Vagina (tissue), 2 donors: Measurements from ENCODE around the gene IL19. TPM values are rescaled to one million over a fixed set of nuclear protein-coding genes. Genes with fewer than 3 reads are reported as not detected.

Experiments used
- DNase-seq, 2 donors: peaks; one replicate each; pipeline ENCODE4 v3.0.0-alpha.2; 2017; ENCODE audit errors: extremely low spot score in 2 of 2
- H3K27ac ChIP-seq: fragments of 200-600 bp; sonication (generic); one replicate; pipeline ENCODE4 v1.5.1; 2019
- H3K27me3 ChIP-seq: fragments of 200-600 bp; sonication (generic); one replicate; pipeline ENCODE4 v1.5.1; 2019
- H3K36me3 ChIP-seq, 2 donors: fragments of 200-600 bp; sonication (generic); one replicate each; pipeline ENCODE4 v1.5.1; 2017 to 2019
- H3K4me1 ChIP-seq: fragments of 200-600 bp; sonication (generic); one replicate; pipeline ENCODE4 v1.5.1; 2019
- H3K4me3 ChIP-seq, 2 donors: fragments of 200-600 bp; sonication (generic); 1 replicate in 1 of 2; 2 replicates in 1 of 2; pipeline ENCODE4 v1.5.1; 2016 to 2019
- H3K9me3 ChIP-seq: fragments of 200-600 bp; sonication (generic); one replicate; pipeline ENCODE4 v1.5.1; 2019
- POLR2A ChIP-seq, 2 donors: fragments of 450-650 bp; IDR thresholded peaks; one replicate each; pipeline ENCODE4 v1.6.1; 2017; ENCODE audit warnings: antibody characterized with exemption in 2 of 2, mild to moderate bottlenecking in 2 of 2, moderate library complexity in 2 of 2
- POLR2AphosphoS5 ChIP-seq, 2 donors: sonication (generic); formaldehyde crosslinking; IDR thresholded peaks; one replicate each; pipeline ENCODE4 v1.9.0; 2017; ENCODE audit warnings: antibody characterized with exemption in 2 of 2, mild to moderate bottlenecking in 2 of 2, low read depth in 1 of 2; ENCODE audit not compliant: insufficient read depth in 1 of 2
- intact Hi-C: fragments of 100-400 bp; cut with DNase I; formaldehyde crosslinking; loops from one replicate; pipeline ENCODE4 v1.15.1; 2023
- total RNA-seq: library from RNA; depleted of rRNA; stranded (reverse); fragments of >200 nt; gene quantifications from one replicate; pipeline ENCODE4 v1.2.3, GENCODE V29; 2016
- TF ChIP-seq, protein P1 (sequence below), 3 experiments: fragments of 450-650 bp in 2 of 3; fragments of 200-600 bp in 1 of 3; sonication (generic) in 1 of 3; IDR thresholded peaks; one replicate each; pipeline ENCODE4 v1.5.1; 2017 to 2019; ENCODE audit warnings: antibody characterized with exemption in 3 of 3, mild to moderate bottlenecking in 2 of 3, moderate library complexity in 2 of 3

The IL19 gene
- total RNA-seq, 1 donor from 2014 or later, result not detected

- TF ChIP-seq, protein P1, sequence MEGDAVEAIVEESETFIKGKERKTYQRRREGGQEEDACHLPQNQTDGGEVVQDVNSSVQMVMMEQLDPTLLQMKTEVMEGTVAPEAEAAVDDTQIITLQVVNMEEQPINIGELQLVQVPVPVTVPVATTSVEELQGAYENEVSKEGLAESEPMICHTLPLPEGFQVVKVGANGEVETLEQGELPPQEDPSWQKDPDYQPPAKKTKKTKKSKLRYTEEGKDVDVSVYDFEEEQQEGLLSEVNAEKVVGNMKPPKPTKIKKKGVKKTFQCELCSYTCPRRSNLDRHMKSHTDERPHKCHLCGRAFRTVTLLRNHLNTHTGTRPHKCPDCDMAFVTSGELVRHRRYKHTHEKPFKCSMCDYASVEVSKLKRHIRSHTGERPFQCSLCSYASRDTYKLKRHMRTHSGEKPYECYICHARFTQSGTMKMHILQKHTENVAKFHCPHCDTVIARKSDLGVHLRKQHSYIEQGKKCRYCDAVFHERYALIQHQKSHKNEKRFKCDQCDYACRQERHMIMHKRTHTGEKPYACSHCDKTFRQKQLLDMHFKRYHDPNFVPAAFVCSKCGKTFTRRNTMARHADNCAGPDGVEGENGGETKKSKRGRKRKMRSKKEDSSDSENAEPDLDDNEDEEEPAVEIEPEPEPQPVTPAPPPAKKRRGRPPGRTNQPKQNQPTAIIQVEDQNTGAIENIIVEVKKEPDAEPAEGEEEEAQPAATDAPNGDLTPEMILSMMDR (IDR thresholded peaks at IDR 0.05), result no peak
- TF ChIP-seq POLR2AphosphoS5 (IDR thresholded peaks at IDR 0.05; ENCODE audit: insufficient read depth in 1 of 2, low read depth in 1 of 2) (no peak), POLR2A (IDR thresholded peaks at IDR 0.05) (no peak)
- Histone ChIP-seq H3K27me3 (no peaks in the 10 kb centered on the region), H3K4me1 (peaks cover 18% of the 10 kb centered on the region), H3K9me3 (no peaks in the 10 kb centered on the region), H3K27ac (no peak overlapping the region), H3K36me3 (peaks cover 2 to 31% of the 10 kb centered on the region in 2 donors), H3K4me3 (no peak overlapping the region)
- intact Hi-C loops, result loop anchor here (5.0 kb wide), 1 partner anchor 177 kb away; no protein-coding TSS in a partner anchor
- DNase-seq, result no peak
Observed at GRCh38 chr1:206735553-206736031, 35.0 kb upstream of the IL19 start.

GRCh38 chr1:206736878-206737728 is 33.5 kb upstream of the IL19 start:
- intact Hi-C loops, result loop anchor here (5.0 kb wide), 1 partner anchor 175 kb away; no protein-coding TSS in a partner anchor
- Histone ChIP-seq H3K4me3 (no peak overlapping the region), H3K36me3 (peaks cover 0 to 16% of the 10 kb centered on the region in 2 donors), H3K4me1 (peaks cover 18% of the 10 kb centered on the region), H3K27me3 (no peaks in the 10 kb centered on the region), H3K27ac (no peak overlapping the region), H3K9me3 (no peaks in the 10 kb centered on the region)
- TF ChIP-seq POLR2A (IDR thresholded peaks at IDR 0.05) (no peak), POLR2AphosphoS5 (IDR thresholded peaks at IDR 0.05; ENCODE audit: insufficient read depth in 1 of 2, low read depth in 1 of 2) (peak in 1 of 2 donors; percentile 39)
- no peak for DNase-seq

DNA sequence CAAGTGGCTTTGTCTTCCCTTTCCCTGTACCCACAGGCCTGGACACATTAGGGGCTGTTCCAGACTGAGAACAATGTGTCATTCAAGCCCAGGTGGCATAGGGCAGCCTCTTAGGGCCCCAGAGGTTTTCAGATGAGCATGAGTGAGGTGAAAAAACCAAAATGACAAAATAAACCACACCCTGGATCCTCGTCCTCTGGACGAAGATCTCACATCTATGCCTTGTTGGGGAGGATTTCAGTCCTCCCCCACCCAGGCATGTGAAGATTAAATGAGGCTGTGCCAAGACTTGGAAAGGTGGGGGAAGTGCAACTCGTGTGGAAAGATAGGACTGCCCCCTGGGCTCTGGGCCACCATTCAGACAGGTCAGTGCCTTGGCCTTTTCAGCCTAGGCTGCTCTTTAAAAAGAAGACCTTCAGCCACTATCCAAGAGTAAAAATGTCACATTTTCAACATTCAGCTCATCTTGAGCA is 32.8 kb upstream of the IL19 start:
- Histone ChIP-seq H3K27ac (no peak overlapping the region), H3K9me3 (no peaks in the 10 kb centered on the region), H3K4me3 (no peak overlapping the region), H3K27me3 (no peaks in the 10 kb centered on the region), H3K4me1 (peaks cover 18% of the 10 kb centered on the region), H3K36me3 (peaks cover 0 to 9% of the 10 kb centered on the region in 2 donors)
- TF ChIP-seq POLR2AphosphoS5 (IDR thresholded peaks at IDR 0.05; ENCODE audit: insufficient read depth in 1 of 2, low read depth in 1 of 2), result no peak
- TF ChIP-seq, protein P1 (IDR thresholded peaks at IDR 0.05), result no peak
- TF ChIP-seq POLR2A (IDR thresholded peaks at IDR 0.05), result no peak
- no peak for DNase-seq
- intact Hi-C loops, result loop anchor here (5.0 kb wide), 1 partner anchor 175 kb away; no protein-coding TSS in a partner anchor

DNA sequence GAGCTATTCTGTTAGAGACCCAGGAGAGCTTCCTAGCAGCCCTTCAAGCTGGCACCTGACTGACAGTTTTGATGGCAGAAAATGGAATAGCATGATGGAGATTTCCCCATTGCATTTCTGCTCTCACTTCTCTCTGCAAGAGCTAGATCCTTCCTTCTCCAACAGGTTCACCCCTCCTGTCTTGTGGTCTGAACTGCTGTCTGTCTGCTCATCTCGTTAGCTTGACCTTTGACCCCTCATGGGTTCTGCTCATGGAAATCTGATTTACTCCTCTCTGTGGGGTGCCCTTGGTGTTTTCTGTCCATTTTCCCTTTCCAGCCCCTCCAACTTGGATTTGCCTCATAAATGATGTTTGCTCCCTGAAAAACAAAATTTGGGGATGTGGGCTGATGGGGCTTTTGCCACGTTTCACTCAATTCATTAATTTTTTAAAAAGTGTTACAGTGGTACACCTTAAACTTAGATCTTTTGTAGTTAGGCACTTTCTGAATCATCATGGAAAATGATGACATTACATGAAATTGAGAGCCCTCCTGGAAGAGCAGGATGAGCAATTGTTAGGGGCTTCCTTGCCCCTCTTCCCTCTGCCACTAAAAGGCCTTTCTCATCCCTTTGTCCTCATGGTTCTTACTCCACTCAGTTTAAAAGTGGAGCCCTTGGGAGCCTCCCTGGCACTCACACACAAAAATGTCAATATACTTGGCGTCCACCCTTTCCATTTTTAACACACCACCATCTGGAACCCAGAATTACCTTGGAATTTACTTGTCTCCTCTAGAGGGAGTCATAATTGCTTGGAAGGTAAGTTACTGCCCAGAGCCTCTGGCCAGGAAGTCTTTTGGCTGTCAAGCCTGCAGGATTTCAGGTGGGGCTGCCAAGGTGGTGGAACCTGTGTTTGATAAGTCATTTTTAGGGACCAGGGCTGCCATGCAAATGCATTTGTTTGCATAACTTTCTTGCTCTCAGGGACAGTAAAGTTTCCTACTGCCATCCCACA is 31.9 kb upstream of the IL19 start:
- peaks cover 0 to under 1% of the 10 kb centered on the region in 2 donors for H3K36me3 ChIP-seq
- TF ChIP-seq POLR2A (IDR thresholded peaks at IDR 0.05) (no peak), POLR2AphosphoS5 (IDR thresholded peaks at IDR 0.05; ENCODE audit: insufficient read depth in 1 of 2, low read depth in 1 of 2) (no peak)
- TF ChIP-seq, protein P1 (IDR thresholded peaks at IDR 0.05), result no peak
- DNase-seq, result no peak
- no peaks in the 10 kb centered on the region for H3K9me3 ChIP-seq
- peaks cover 18% of the 10 kb centered on the region for H3K4me1 ChIP-seq
- H3K27ac ChIP-seq, result no peak overlapping the region
- no peak overlapping the region for H3K4me3 ChIP-seq
- intact Hi-C loops, result loop anchor here (5.0 kb wide), 1 partner anchor 174 kb away; no protein-coding TSS in a partner anchor
- H3K27me3 ChIP-seq, result no peaks in the 10 kb centered on the region
